Right hindlimb (tissue), 1 donor: ENCODE results near the gene COL25A1.

ENCODE experiments used
- DNase-seq: peaks from one replicate; pipeline ENCODE4 v3.0.0-alpha.2; 2018

The COL25A1 gene

DNA sequence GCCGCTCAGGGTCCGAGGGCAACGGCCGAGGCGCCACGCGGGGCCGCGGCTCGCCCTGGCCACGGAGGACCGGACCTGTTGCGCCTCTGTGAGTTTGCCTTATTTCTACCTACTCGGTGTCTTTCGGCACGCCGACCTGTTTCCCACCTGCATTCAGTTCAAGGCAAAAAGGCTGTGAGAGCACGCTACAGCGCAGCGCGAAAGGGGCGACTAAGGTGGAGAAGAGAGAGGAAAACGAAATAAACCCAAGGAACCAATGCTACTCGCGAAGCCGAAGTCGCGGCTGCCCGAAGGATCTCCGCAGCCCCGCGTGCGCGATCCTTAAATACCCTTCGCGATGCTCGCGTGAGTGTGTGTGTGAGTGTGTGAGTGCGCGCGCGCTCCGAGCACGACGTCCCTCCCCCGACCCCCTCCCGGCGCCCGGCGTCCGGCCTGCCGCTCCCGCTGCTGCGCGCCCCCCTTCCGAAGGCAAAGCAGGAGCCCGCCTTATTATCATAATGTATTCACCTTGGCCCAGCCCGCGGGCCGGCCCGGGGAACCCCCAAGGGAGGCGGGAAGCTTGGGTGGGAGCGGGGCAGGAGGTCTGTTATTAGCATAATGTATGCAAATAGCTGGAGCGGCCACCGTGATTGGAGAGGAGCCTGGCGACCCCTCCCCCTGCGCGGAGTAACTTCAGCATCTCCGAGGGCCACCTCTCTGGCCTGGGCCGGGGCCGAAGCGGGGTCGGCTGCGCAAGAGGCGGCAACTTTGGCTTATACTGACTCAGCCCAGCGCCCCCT is at the start of gene COL25A1:
COL25A1 (minus strand) TSS at position 298 of the 779 bp plus-strand sequence.
- DNase-seq, result peak; percentile 82

DNA sequence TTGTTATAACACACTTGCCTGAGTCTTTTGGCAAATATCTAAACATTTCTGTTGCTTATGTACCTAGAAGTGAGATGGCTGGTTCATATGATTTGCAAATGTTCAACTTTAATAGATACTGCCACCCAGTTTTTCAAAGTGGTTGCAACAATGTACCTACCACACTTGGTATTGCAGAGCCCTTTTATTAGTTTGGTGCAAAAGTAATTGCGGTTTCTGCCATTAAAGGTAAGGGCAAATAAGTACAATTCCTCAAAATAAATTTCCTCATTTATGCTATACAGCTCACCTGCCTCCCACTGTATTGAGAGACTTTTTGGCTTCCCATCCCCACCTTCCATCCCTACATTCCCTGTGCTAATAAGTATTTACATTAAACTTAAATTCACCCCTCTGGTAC is 47.7 kb upstream of the COL25A1 start:
- DNase-seq, result no peak

- DNase-seq, result peak; percentile 47
Observed at GRCh38 chr4:109334129-109335105, 32.0 kb upstream of the COL25A1 start.

- DNase-seq, result no peak
Observed at GRCh38 chr4:109332926-109333464, 30.5 kb upstream of the COL25A1 start.

GRCh38 chr4:109327641-109328040 is 25.2 kb upstream of the COL25A1 start:
- no peak for DNase-seq

- DNase-seq, result no peak
Observed at GRCh38 chr4:109325698-109326097, 23.2 kb upstream of the COL25A1 start.

DNA sequence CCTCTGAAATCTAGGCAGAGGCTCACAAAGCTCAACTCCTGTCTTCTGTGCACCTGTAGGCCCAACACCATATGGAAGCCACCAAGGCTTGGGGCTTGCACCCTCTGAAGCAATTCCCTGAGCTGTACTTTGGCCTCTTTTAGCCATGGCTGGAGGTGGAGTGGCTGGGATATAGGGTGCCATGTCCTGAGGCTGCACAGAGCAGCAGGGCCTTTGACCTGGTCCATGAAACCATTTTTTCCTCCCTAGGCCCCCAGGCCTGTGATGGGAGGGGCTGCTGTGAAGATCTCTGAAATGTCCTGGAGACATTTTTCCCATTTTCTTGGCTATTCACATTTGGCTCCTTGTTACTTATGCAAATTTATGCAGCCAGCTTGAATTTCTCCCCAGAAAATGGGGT is 20.9 kb upstream of the COL25A1 start:
- no peak for DNase-seq

DNA sequence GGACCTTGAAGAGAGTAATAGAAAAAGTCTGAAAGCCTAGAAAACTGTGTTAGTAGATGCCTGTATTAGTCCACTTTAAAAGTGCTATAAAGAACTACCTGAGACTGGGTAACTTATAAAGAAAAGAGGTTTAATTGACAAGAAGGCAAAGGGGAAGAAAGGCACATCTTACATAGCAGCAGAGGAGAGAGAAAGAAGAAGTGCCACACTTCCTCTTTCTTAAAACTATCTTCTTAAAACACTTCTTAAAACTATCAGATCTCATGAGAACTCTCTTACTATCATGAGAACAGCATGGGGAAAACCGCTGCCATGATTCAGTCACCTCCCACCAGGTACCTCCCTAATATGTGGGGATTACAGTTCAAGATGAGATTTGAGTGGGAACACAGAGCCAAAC is 18.8 kb upstream of the COL25A1 start:
- no peak for DNase-seq

DNA sequence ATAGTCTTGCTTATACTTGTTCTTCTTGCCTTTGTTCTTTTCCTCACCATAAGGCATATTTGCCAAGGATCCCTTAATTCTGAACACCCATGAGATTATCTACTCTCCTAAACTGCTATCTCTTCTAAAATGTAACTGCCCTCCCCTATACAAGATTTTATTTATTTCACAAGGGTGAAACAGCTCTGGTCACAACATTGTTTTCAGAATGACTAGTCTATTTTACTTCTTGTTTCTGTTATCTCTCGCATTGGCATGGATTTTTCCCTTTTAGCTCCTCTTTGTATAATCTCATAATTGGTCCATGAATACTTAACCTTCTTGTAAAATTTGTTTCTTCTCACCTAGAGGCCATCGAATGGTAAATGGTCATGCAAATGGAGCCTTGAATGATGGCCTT is 17.2 kb upstream of the COL25A1 start:
- no peak for DNase-seq

DNA sequence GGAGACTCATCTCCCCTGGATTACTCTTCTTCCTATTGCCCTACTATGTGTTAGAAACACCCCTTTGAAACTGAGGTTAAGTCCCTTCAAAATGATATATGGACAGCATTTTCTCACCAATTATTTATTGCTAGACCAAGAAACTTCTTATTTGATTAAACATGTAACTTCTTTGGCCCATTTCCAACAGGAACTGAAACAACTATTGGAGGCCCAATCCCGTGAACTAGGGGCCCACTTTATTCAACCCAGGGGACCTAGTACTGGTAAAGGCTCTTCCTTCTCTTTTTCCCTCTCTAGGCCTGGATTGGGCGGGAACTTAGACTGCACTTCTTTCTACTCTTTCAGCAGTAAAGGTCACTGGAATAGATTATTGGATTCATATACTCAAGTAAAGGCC is 16.7 kb upstream of the COL25A1 start:
- DNase-seq, result no peak

- DNase-seq, result no peak
Observed at GRCh38 chr4:109315818-109316217, 13.4 kb upstream of the COL25A1 start.

GRCh38 chr4:109315341-109315740 is 12.9 kb upstream of the COL25A1 start:
- no peak for DNase-seq

DNA sequence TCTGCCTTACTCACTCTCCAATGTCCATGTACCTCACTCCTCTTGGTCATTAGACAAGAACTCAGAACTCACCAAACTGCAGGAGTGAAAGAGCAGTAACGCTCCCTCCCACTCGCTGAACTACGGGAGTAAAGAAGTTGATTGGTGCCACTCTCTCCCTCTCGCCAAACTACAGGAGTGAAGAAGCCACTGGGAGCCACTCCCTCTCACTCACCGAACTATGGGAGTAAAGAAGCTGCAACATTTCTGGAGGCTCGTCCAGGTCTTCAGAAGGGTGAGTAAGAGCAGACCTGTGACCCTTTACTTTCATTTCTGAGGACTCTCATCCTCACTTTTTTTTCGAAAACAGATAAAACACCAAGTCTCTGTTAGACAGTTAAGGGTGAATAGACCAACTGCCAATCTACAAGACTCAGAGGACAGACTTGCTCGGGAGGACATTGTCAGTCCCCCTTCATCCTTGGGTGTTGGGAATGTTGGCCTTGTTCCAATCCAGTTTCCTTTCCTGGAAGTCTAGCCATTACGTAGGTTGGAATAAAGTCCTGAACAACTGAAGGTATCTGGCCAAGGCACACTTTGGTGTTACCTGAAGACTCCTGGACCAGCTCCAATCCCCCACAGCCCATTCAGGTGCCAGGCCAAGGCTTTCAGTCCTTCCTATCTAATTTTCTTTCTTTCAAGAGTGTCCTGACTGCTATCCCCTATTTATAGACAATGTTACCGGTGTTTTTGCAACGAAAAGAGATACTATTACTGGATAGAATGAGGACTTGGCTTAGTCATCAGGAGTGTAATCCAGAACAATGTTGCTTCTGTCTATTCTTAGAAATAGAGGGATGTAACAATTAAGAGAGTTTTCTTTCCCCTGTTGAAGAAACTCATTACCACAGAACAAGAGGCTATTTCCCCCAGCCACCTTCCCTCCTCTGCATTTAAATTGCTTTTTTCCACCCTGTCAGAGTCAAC is 11.0 kb upstream of the COL25A1 start:
- DNase-seq, result no peak

- DNase-seq, result no peak
Observed at GRCh38 chr4:109303140-109303496, 660 bp upstream of the COL25A1 start.

- DNase-seq, result peak; percentile 23
Observed at GRCh38 chr4:109301651-109302360, 652 bp downstream of the COL25A1 start.

GRCh38 chr4:109298279-109299010 is 4.0 kb downstream of the COL25A1 start:
- no peak for DNase-seq

GRCh38 chr4:109296527-109296926 is 5.9 kb downstream of the COL25A1 start:
- no peak for DNase-seq

DNA sequence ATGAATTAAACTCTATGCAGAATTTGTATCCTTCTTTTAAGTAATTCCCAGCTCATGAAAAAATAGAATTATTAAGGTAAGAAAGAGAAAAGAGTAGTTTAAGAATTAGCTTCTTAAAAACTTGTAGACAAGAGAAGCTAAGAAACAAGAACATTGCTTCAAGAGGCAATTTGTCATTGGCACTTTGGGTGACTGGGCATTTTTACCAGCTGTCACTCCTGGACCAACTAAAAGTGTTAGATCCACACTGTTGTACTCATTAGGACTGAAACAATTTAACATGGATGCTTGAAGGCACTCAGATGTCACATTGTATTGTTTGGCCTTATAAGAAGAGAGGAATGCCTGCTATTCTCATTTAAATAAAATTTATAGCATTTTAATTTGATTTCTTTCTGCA is 7.4 kb downstream of the COL25A1 start:
- DNase-seq, result no peak

GRCh38 chr4:109294468-109295020 is 7.9 kb downstream of the COL25A1 start:
- DNase-seq, result no peak

DNA sequence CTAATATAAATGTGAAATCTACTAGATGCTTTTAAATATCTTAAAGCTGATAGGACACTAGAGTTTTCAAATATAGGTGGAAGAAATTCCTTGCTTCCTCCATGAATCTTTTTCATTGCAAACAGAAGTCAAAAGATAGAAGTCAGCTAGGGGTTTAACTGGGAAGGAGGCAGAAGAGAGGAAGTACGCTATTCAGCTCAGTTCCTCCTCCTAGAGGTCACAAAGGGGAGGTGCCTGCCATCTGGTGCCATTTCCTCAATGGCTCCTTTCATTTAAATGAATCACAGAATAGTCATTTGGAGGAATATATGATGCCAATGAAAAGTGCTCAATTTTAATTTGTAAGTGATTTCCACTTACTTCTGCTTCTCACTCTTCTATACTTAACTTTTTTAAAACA is 8.5 kb downstream of the COL25A1 start:
- DNase-seq, result no peak
